Endothelial cell of umbilical vein (primary cell): Measurements from ENCODE around the gene GLB1L.
"Not testable (repeated sequence)": the region's sequence is repeated elsewhere in the genome, so short reads cannot be mapped to it uniquely, and the experiment has no call there.

Experiments used
- CTCF ChIP-seq, 2 donors: IDR thresholded peaks; 1 replicate in 1 of 2; 2 replicates in 1 of 2; pipeline ENCODE4 v1.5.1; 2011; ENCODE audit warnings: low read length in 2 of 2, mild to moderate bottlenecking in 2 of 2, moderate library complexity in 2 of 2, control low read depth in 1 of 2, inconsistent platforms in 1 of 2, low read depth in 1 of 2; ENCODE audit not compliant: insufficient read depth in 1 of 2; ENCODE audit errors: extremely low read depth in 1 of 2
- EZH2 ChIP-seq: IDR thresholded peaks from 2 replicates; pipeline ENCODE4 v1.6.1; 2012; ENCODE audit warnings: borderline replicate concordance, low read depth, mild to moderate bottlenecking, moderate library complexity, low read length, inconsistent platforms; ENCODE audit not compliant: severe bottlenecking
- MAX ChIP-seq: IDR thresholded peaks from 2 replicates; pipeline ENCODE4 v1.6.1; 2011; ENCODE audit not compliant: insufficient read depth, insufficient read length
- MYC ChIP-seq: IDR thresholded peaks from one replicate; pipeline ENCODE4 v1.6.1; 2011; ENCODE audit warnings: mild to moderate bottlenecking, low read depth, low read length
- POLR2A ChIP-seq: IDR thresholded peaks from 2 replicates; pipeline ENCODE4 v1.6.1; 2012; ENCODE audit warnings: low read depth, mild to moderate bottlenecking, control low read depth, low read length
- POLR2AphosphoS5 ChIP-seq: IDR thresholded peaks from 2 replicates; pipeline ENCODE4 v1.6.1; 2012; ENCODE audit warnings: low read depth, mild to moderate bottlenecking, control low read depth, low read length, moderate library complexity; ENCODE audit not compliant: insufficient read depth

GRCh38 chr2:219287116-219287440 is 41.8 kb upstream of the GLB1L start:
- TF ChIP-seq CTCF (IDR thresholded peaks at IDR 0.05; ENCODE audit: extremely low read depth in 1 of 2, insufficient read depth in 1 of 2, low read depth in 1 of 2, low read length in 2 of 2); EZH2; MYC; MAX; POLR2A; POLR2AphosphoS5: not testable (repeated sequence)
